ENCODE measurements around the gene TMEM92.

Gene TMEM92

GRCh38 chr17:50310455-50311111, 36.3 kb downstream of the TMEM92 start:
- Histone ChIP-seq H4K20me1 (ENCODE audit: insufficient read depth, low read length, poor library complexity, severe bottlenecking) (no peaks in the 10 kb centered on the region), H3K27me3 (ENCODE audit: insufficient read depth, low read length, poor library complexity, severe bottlenecking) (no peaks in the 10 kb centered on the region), H3K79me2 (ENCODE audit: insufficient read depth, low read length) (no peaks in the 10 kb centered on the region), H3K9me2 (replicated peaks; ENCODE audit: low read depth, low read length) (no peaks in the 10 kb centered on the region), H3K4me1 (ENCODE audit: insufficient read depth, low read length, poor library complexity, severe bottlenecking) (no peaks in the 10 kb centered on the region), H3F3A (ENCODE audit: low read depth) (no peaks in the 10 kb centered on the region), H3K4me2 (ENCODE audit: low read depth, low read length, poor library complexity, severe bottlenecking) (no peak overlapping the region), H3K4me3 (ENCODE audit: low read length, poor library complexity, severe bottlenecking) (no peak overlapping the region), H2AFZ (ENCODE audit: low read length) (no peak overlapping the region), H3K9ac (ENCODE audit: low read depth, low read length, poor library complexity, severe bottlenecking) (no peak overlapping the region), H3K36me3 (ENCODE audit: insufficient read depth, low read length) (no peaks in the 10 kb centered on the region), H3K9me3 (ENCODE audit: insufficient read depth, low read depth, low read length) (no peaks in the 10 kb centered on the region)
- TF ChIP-seq CTCF (conservative IDR thresholded peaks at IDR 0.05; ENCODE audit: low read length) = no peak
- TF ChIP-seq EZH2phosphoT487 (IDR thresholded peaks at IDR 0.05; ENCODE audit: borderline replicate concordance) = no peak

- H3F3A ChIP-seq (ENCODE audit: low read depth) = no peaks in the 10 kb centered on the region
- H3K9me2 ChIP-seq (replicated peaks; ENCODE audit: low read depth, low read length) = no peaks in the 10 kb centered on the region
- no peaks in the 10 kb centered on the region for H3K36me3 ChIP-seq (ENCODE audit: insufficient read depth, low read length)
- no peak overlapping the region for H3K9ac ChIP-seq (ENCODE audit: low read depth, low read length, poor library complexity, severe bottlenecking)
- no peak overlapping the region for H3K4me2 ChIP-seq (ENCODE audit: low read depth, low read length, poor library complexity, severe bottlenecking)
- no peaks in the 10 kb centered on the region for H3K27me3 ChIP-seq (ENCODE audit: insufficient read depth, low read length, poor library complexity, severe bottlenecking)
- H3K79me2 ChIP-seq (ENCODE audit: insufficient read depth, low read length) = no peaks in the 10 kb centered on the region
- no peak overlapping the region for H2AFZ ChIP-seq (ENCODE audit: low read length)
- H3K4me1 ChIP-seq (ENCODE audit: insufficient read depth, low read length, poor library complexity, severe bottlenecking) = no peaks in the 10 kb centered on the region
- H4K20me1 ChIP-seq (ENCODE audit: insufficient read depth, low read length, poor library complexity, severe bottlenecking) = no peaks in the 10 kb centered on the region
- H3K9me3 ChIP-seq (ENCODE audit: insufficient read depth, low read depth, low read length) = no peaks in the 10 kb centered on the region
- TF ChIP-seq CTCF (conservative IDR thresholded peaks at IDR 0.05; ENCODE audit: low read length) (no peak), EZH2phosphoT487 (IDR thresholded peaks at IDR 0.05; ENCODE audit: borderline replicate concordance) (no peak)
- no peak overlapping the region for H3K4me3 ChIP-seq (ENCODE audit: low read length, poor library complexity, severe bottlenecking)
Observed at GRCh38 chr17:50311112-50311460, 36.8 kb downstream of the TMEM92 start.

GRCh38 chr17:50311483-50311882, 37.2 kb downstream of the TMEM92 start:
- Histone ChIP-seq H3K27me3 (ENCODE audit: insufficient read depth, low read length, poor library complexity, severe bottlenecking) (no peaks in the 10 kb centered on the region), H3K4me1 (ENCODE audit: insufficient read depth, low read length, poor library complexity, severe bottlenecking) (no peaks in the 10 kb centered on the region), H3K36me3 (ENCODE audit: insufficient read depth, low read length) (no peaks in the 10 kb centered on the region), H3K4me2 (ENCODE audit: low read depth, low read length, poor library complexity, severe bottlenecking) (no peak overlapping the region), H4K20me1 (ENCODE audit: insufficient read depth, low read length, poor library complexity, severe bottlenecking) (no peaks in the 10 kb centered on the region), H3K9ac (ENCODE audit: low read depth, low read length, poor library complexity, severe bottlenecking) (no peak overlapping the region), H3K4me3 (ENCODE audit: low read length, poor library complexity, severe bottlenecking) (no peak overlapping the region), H3K9me2 (replicated peaks; ENCODE audit: low read depth, low read length) (no peaks in the 10 kb centered on the region), H2AFZ (ENCODE audit: low read length) (no peak overlapping the region), H3K79me2 (ENCODE audit: insufficient read depth, low read length) (no peaks in the 10 kb centered on the region), H3K9me3 (ENCODE audit: insufficient read depth, low read depth, low read length) (no peaks in the 10 kb centered on the region), H3F3A (ENCODE audit: low read depth) (no peaks in the 10 kb centered on the region)
- TF ChIP-seq CTCF (conservative IDR thresholded peaks at IDR 0.05; ENCODE audit: low read length) (no peak), EZH2phosphoT487 (IDR thresholded peaks at IDR 0.05; ENCODE audit: borderline replicate concordance) (no peak)

Measured in Loucy (cell line).